Kidney (tissue), 14 donors: ENCODE results near the gene ADAM15. TPM values are rescaled to one million over a fixed set of nuclear protein-coding genes. Genes with fewer than 3 reads are reported as not detected.
A peak's percentile ranks its signal among the peaks of the same experiment; 100 is the strongest.

Source experiments
- DNase-seq, 5 donors: peaks; one replicate each; pipeline ENCODE4 v3.0.0-alpha.2; 2013 to 2020
- FAIRE-seq: peaks from 2 replicates; lab custom pipeline; 2012; peaks lifted over from hg19 to GRCh38; lab: Jason Lieb, UNC
- H3K27ac ChIP-seq, 2 donors: one replicate each; pipeline ENCODE4 v1.7.0; 2013; ENCODE audit warnings: low read depth in 2 of 2, low read length in 2 of 2, inconsistent platforms in 1 of 2
- H3K27me3 ChIP-seq: one replicate; pipeline ENCODE4 v1.7.1; 2013; ENCODE audit warnings: low read length, inconsistent platforms; ENCODE audit not compliant: control insufficient read depth, insufficient read depth
- H3K36me3 ChIP-seq, 3 donors: one replicate each; pipeline versions ENCODE4 v1.7.0 to v1.7.1; 2013; ENCODE audit warnings: low read length in 3 of 3, control low read depth in 1 of 3, inconsistent platforms in 1 of 3; ENCODE audit not compliant: insufficient read depth in 3 of 3, control insufficient read depth in 2 of 3
- H3K4me1 ChIP-seq, 3 donors: one replicate each; pipeline versions ENCODE4 v1.7.0 to v1.7.1; 2013; ENCODE audit warnings: low read length in 3 of 3, inconsistent platforms in 1 of 3, low read depth in 1 of 3; ENCODE audit not compliant: control insufficient read depth in 2 of 3, insufficient read depth in 2 of 3
- H3K4me3 ChIP-seq, 3 donors: one replicate each; pipeline versions ENCODE4 v1.7.0 to v1.8.1; 2013; ENCODE audit warnings: low read length in 3 of 3, control low read depth in 1 of 3, inconsistent platforms in 1 of 3
- H3K9ac ChIP-seq, 3 donors: one replicate each; pipeline versions ENCODE4 v1.7.0 to v1.7.1; 2013; ENCODE audit warnings: low read length in 3 of 3, control low read depth in 1 of 3, inconsistent platforms in 1 of 3
- H3K9me3 ChIP-seq, 3 donors: one replicate each; pipeline versions ENCODE4 v1.7.0 to v1.7.1; 2013; ENCODE audit warnings: low read length in 3 of 3, control low read depth in 1 of 3, inconsistent platforms in 1 of 3; ENCODE audit not compliant: control insufficient read depth in 2 of 3, insufficient read depth in 1 of 3
- CTCF ChIP-seq: IDR thresholded peaks from 3 replicates; pipeline ENCODE4 v1.5.1; 2012; ENCODE audit warnings: mild to moderate bottlenecking, moderate library complexity, borderline replicate concordance; ENCODE audit not compliant: insufficient read depth; ENCODE audit errors: extremely low read depth
- intact Hi-C: fragments of 100-400 bp; cut with DNase I; formaldehyde crosslinking; loops from one replicate; pipeline ENCODE4 v1.11.1; 2022
- polyA plus RNA-seq: library from polyadenylated mRNA; stranded (reverse); fragments of 350-450 nt; fragmentation: Illumina TruSeq; extraction: RNeasy Lipid Tissue Mini Kit (QIAGEN cat#74804); gene quantifications from one replicate; pipeline ENCODE4 v1.2.3, GENCODE V29; 2014; ENCODE audit warnings: low read depth, low replicate concordance; ENCODE audit not compliant: insufficient read depth
- total RNA-seq: library from RNA; stranded (reverse); fragmentation: NEBNext Ultra II Directional; extraction: Animal tissue kit (Norgen Biotek cat#: 25700); gene quantifications from one replicate; pipeline ENCODE4 v1.2.1, GENCODE V29; 2021
- donor health status: control.
- donor health status: control.
- donor health status: control.
- donor health status: control.
- donor health status: control.
- donor health status: DM: yes; HTN: yes; CAD: no.
- donor health status: Normal renal cell carcinoma (clear cell type).

ADAM15 gene
- total and polyA plus RNA-seq, 2 donors from 2014 or later: 68.4 to 152 TPM

GRCh38 chr1:155034318-155035208 lies 16.6 kb upstream of the ADAM15 start:
- H3K27ac ChIP-seq: no peak overlapping the region
- H3K36me3 ChIP-seq: no peaks in the 10 kb centered on the region
- no peak overlapping the region for H3K9ac ChIP-seq
- TF ChIP-seq CTCF: no peak
- no peaks in the 10 kb centered on the region for H3K4me1 ChIP-seq
- DNase-seq (peak in 1 of 5 donors; percentile 49), FAIRE-seq (no peak)
- intact Hi-C loops: no loop called here
- H3K9me3 ChIP-seq: no peaks in the 10 kb centered on the region
- H3K4me3 ChIP-seq: no peak overlapping the region
- no peaks in the 10 kb centered on the region for H3K27me3 ChIP-seq

GRCh38 chr1:155035936-155036335 lies 15.2 kb upstream of the ADAM15 start:
- Histone ChIP-seq H3K27me3 (no peaks in the 10 kb centered on the region), H3K36me3 (no peaks in the 10 kb centered on the region), H3K4me1 (no peaks in the 10 kb centered on the region), H3K9me3 (no peaks in the 10 kb centered on the region), H3K9ac (no peak overlapping the region), H3K4me3 (no peak overlapping the region), H3K27ac (no peak overlapping the region)
- intact Hi-C loops: no loop called here
- TF ChIP-seq CTCF: no peak
- FAIRE-seq: no peak
- no peak for DNase-seq

GRCh38 chr1:155037043-155037442 lies 14.1 kb upstream of the ADAM15 start:
- Histone ChIP-seq H3K4me1 (no peaks in the 10 kb centered on the region), H3K9ac (no peak overlapping the region), H3K4me3 (no peak overlapping the region), H3K27me3 (no peaks in the 10 kb centered on the region), H3K36me3 (no peaks in the 10 kb centered on the region), H3K9me3 (no peaks in the 10 kb centered on the region), H3K27ac (no peak overlapping the region)
- no peak for FAIRE-seq
- DNase-seq: peak in 1 of 5 donors; percentile 21
- no peak for TF ChIP-seq CTCF
- intact Hi-C loops: no loop called here
